GM21367 (cell line): Measurements from ENCODE around the gene DNPEP.
"Not testable (repeated sequence)": the region's sequence is repeated elsewhere in the genome, so short reads cannot be mapped to it uniquely, and the experiment has no call there.

Source experiments
- ATAC-seq: cut with Tn5 transposase; IDR thresholded peaks from one replicate; pipeline ENCODE4 v1.9.1; 2021; ENCODE audit not compliant: unreplicated experiment

DNPEP gene

GRCh38 chr2:219419331-219420197, 31.9 kb upstream of the DNPEP start:
- ATAC-seq = no peak

- no peak for ATAC-seq
Measured at GRCh38 chr2:219419012-219419324, 31.3 kb upstream of the DNPEP start.

GRCh38 chr2:219418155-219419011, 30.7 kb upstream of the DNPEP start, which contains the start of gene DES:
Gene DES (plus strand): TSS chr2:219418377. CDS start chr2:219418463, 86 bp downstream.
- ATAC-seq = no peak

GRCh38 chr2:219417374-219417773, 29.7 kb upstream of the DNPEP start:
- ATAC-seq = no peak

- ATAC-seq = no peak
Measured at GRCh38 chr2:219416938-219417337, 29.2 kb upstream of the DNPEP start.

GRCh38 chr2:219416235-219416602, 28.5 kb upstream of the DNPEP start:
- no peak for ATAC-seq

GRCh38 chr2:219415580-219416234, 28.0 kb upstream of the DNPEP start:
- no peak for ATAC-seq

GRCh38 chr2:219414857-219415256, 27.1 kb upstream of the DNPEP start:
- no peak for ATAC-seq

- ATAC-seq = no peak
Measured at GRCh38 chr2:219410390-219410789, 22.7 kb upstream of the DNPEP start.

- no peak for ATAC-seq
Measured at GRCh38 chr2:219409619-219410018, 21.9 kb upstream of the DNPEP start.

GRCh38 chr2:219408631-219409030, 20.9 kb upstream of the DNPEP start:
- no peak for ATAC-seq

GRCh38 chr2:219408204-219408603, 20.5 kb upstream of the DNPEP start:
- ATAC-seq = no peak

- not testable (repeated sequence) for ATAC-seq
Measured at GRCh38 chr2:219407343-219407742, 19.6 kb upstream of the DNPEP start.

GRCh38 chr2:219406861-219407230, 19.1 kb upstream of the DNPEP start:
- no peak for ATAC-seq

GRCh38 chr2:219405958-219406860, 18.5 kb upstream of the DNPEP start:
- ATAC-seq = no peak

GRCh38 chr2:219405451-219405850, 17.7 kb upstream of the DNPEP start:
- no peak for ATAC-seq

- no peak for ATAC-seq
Measured at GRCh38 chr2:219404954-219405353, 17.2 kb upstream of the DNPEP start.

GRCh38 chr2:219404291-219404910, 16.7 kb upstream of the DNPEP start:
- no peak for ATAC-seq

GRCh38 chr2:219403861-219404260, 16.1 kb upstream of the DNPEP start:
- ATAC-seq = no peak
